Germinal center (tissue), 1 donor: ENCODE data around the gene NAPB.

Experiments used
- DNase-seq: peaks from one replicate; pipeline ENCODE4 v3.0.0; 2012; ENCODE audit warnings: mixed read lengths, low spot score

NAPB gene

DNA sequence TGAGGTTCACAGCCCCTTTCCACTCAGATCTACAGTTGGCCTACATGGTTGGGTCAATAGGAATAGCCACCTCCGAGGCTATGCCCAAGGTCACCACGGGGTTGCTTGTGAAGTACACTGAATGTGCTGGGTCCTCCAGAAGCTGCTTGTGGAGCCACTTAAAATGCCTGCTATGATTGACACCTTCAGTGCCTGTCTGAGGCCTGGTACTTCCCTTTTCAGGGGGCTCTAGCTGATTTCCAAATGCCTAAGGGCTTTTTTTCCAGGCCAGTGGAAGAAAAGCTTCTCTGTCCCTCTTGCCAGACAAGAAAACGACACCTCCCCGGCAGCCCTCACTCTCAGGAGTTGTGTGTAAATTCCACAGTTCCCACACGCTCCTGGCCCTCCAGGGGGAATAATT is 77.0 kb downstream of the NAPB start:
- no peak for DNase-seq

DNA sequence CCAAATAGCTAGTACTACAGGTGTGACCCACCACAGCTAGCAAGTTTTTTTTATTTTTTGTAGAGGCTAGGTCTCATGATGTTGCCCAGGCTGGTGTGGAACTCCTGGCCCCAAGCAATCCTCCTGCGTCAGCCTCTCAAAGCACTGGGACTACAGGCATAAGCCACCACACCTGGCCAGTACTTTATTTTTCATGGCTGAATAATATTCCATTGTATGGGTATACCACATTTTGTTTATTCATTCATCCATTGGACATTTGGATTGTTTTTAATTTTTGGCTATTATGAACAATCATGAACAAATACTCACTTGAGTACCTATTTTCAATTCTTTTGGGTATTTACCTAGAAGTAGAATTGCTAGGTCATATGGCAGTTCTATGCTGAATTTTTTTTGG is 77.7 kb downstream of the NAPB start:
- no peak for DNase-seq

DNA sequence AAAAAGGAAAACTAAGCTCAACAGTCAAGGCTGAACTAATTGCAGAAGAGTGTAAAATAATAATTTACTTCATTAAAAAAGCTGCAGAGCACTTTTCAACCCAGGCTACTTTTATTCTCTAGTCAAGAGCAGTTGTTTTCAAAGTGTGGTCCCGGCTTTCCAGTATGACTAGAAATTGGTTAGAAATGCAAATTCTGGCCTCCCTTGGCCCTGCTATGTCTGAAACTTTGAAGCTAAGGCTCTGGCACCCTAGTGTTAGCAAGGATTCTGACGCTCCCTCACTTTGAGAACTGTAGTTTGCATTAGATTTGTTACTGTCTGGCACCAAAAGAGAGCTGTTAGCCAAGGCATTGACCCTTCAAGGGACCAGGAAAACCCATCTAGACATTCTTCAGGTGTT is 80.2 kb downstream of the NAPB start:
- no peak for DNase-seq

DNA sequence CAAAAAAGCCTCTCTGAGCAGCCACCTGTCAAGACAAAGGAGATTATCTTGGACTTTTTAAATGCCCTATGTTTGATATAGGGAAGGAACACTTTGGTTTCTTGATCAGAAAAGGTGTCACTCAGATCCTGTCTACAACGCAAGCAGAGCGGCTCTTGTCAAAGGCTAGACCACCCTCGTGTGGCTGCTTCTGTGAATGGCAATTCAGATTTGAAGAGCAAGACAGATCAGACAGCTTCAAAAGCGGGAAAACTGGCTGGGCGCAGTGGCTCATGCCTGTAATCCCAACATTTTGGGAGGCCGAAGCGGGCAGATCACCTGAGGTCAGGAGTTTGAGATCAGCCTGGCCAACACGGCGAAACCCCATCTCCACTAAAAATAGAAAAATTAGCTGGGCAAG is 80.8 kb downstream of the NAPB start:
- no peak for DNase-seq

DNA sequence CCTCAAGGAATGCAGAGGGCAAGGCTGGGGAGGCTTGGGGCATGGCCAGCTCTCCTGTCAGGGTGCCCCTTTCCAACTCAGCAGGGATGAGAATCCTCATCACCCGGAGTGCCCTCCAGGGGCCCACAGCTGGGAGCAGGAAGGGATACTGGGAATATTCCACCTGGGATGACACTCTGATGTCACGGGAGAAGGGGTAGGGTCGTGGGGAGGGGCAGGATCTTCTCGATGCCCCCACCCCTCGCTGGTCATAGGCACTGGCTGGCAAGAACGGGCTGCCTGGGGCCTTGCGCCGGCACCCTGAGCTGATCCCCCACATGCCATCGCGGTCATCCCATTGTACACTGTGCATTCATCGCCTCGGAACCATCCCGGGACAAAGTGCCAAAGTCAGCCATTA is 81.3 kb downstream of the NAPB start:
- no peak for DNase-seq

DNA sequence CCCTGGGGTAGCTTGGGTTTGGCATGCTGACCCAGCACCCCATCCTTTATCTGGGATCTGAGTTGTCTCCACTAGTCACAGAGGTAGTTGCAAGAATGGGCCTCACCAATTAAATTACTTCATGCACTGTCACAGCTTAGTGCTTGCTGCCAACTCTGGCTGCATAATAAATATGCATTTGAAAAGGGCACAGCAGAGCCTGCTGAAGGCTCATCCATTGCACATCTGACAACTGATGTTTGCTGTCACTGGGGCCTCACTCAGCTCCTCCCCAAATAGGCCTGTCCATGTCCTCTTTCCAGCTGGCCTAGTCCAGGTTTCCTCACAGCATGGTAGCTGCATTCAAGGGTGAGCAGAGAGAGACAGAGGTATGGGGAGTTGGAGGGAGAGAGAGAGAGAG is 84.0 kb downstream of the NAPB start:
- DNase-seq: no peak

DNA sequence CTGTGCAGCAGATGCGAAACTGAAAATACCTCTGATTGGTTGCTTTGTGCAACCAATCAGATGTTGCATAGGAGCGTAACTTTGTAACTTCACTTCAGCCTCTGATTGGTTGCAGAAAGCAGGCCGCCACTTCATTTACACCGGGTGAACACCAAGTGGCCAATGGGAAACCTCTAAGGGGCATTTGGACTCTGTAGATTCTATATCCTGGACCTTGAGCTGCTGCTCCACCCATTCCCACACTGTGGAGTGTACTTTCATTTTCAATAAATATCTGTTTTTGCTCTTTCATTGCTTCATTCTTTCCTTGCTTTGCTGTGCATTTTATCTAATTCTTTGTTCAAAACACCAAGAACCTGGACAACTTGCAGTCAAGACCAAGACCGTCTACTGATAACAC is 84.8 kb downstream of the NAPB start:
- no peak for DNase-seq

DNA sequence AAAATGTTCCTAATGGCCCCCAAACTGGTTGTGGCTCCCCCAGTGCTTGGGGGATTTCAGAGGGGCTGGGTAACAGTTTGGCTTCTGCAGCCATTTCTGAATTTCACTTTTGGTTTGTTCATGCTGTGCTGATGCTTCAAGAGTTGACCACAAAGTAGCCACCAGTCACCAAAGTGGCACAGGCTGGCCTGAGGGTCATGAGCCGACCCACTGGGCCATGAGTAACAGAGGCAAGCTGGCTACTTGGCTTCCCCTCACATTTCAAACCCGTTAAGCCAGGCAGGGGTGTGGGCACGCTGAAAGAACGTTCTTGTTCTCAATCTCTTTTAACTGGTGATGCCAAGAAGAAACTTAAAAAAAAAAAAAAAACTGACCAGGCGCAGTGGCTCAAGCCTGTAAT is 85.8 kb downstream of the NAPB start:
- no peak for DNase-seq

DNA sequence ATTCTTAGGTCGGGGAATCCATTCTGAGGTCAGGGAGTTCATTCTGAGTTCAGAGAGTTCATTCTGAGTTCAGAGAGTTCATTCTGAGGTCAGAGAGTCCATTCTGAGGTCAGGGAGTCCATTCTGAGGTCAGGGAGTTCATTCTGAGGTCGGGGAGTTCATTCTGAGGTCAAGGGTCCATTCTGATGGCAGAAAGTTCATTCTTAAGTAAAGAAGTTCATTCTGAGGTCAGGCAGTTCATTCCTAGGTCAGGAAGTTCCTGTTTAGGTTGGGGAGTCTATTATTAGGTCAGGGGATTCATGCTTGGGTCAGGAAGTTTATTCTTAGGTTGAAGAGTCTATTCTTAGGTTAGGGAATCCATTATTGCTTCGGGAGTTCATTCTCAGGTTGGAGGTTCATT is 87.2 kb downstream of the NAPB start:
- no peak for DNase-seq

DNA sequence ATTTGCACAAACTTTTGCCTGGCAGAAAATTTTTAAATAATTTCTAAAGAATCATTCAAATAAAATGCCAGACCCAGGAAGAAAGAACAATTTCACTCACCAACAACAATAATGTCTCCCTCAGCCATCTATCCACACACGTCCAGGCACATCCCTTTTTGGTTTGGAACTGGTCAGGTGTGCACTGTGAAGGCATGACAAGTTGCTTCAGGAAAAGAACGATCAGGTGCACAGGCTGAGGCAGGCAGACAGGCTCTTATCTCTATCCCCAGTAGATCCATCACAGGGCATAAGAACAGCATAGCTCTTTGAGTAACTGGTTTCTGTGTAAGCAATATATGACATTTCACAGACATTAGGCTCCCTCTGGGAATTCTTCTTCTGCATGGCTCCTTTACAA is 88.8 kb downstream of the NAPB start:
- no peak for DNase-seq

DNA sequence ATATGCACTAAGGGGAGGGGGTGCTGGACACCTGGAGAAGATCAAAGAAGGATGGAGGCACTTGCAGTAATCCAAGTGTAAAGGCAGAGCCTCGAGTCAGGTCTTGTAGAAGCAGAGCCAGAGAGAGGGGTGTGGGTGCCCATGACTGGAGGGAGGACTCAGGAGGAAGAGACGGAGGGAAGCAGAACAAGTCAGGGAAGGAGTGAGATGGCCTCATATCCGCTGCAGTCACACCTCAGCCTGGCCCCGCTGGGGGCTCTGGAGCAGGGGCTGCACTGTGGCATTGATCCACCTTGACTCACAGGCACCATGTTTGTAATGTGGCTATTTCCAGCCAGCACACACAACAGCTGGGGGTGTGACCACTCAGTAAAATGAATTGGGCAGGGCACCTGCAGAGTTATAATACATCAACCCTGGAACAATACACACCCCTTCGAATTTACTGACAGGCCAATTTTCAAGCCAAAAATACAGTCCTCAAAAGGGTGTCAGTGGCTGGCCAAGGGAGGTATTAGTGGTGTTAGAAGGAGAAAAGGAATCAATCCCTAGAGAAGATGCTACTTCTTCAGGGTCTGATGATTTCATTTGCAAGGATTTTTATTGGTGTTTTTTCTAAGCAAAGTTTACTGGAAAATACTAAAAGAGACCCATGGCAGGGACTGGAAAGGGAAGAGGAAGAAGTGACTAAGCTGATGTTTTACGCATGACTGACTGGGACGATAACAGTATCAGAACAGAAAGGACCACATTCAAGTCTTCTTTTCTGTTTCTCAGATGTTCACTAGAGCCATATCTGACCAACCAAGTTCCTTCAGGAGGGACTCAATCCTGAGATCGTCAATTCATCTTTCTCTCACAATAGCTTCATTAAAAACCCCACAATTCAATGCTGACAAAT is 89.6 kb downstream of the NAPB start:
- DNase-seq: peak; percentile 15

DNA sequence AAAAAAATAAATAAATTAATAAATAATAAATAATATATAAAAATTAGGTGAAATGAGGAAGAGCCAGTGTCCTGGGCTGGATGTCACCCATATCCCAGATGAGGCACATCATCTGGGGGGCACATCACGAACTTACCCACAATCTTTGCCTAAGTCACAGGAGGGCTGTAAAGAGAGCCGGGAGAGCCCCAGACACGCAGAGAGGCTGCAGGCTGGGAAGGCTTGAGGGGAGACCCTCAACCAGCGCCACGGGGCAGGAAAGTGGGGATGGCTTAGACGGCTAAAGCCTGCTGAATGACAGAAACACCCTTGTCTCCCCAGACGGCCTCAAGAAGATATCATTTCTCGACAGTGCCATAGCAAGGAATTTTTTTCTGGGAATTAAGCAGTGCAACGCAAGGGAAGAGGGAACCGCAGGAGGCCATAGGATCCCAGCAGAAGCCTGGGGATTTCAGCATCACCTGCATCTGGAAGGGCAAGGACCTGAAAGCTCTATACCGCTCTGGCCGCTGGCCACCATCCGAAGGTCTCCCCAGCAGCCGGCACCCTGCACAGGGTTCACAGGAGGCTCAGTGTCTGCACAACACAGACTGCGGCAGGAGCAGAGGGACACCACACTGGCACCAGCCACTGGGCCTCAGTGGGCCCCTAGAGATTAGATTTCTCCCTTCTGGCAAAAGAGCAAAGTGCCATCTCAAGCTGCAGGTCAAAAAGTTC is 93.5 kb downstream of the NAPB start:
- DNase-seq: no peak

DNA sequence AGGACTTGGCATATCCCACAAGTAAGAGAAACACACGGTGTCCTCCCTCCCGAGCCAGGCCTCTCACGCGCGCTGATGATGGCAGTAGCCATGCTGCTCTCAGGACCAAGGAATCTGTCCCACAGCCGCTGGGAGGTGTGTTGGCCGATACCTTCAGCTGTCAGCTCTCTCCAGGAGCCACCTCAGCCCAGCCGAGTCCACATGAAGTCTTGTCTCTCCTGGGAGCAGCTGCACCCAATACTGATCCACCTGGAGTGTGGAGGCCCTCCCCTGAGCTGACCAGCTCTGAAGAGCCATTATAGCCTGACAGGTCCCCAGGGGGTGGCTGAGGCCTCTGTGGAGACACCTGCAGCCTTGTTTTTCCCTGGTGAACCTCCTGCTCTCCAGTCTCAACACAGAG is 94.5 kb downstream of the NAPB start:
- DNase-seq: no peak

DNA sequence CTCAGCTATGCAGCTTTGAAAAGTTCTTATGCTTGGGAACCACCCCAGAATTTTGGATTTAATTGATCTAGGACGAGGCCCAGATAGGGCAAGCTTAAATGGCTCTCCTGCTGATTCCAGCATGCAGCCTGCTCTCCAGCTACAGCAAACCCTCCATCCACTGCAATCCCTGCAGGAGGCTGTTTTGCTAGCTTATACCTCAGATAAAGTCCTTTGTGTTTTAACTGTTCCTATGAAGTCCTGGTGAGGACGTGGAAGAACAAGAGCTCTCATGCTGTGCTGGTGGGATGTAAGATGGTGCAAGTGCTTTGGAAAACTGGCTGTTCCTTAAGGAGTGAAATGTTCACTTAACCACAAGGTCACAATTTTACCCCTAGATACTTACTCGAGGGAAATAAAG is 96.2 kb downstream of the NAPB start:
- DNase-seq: no peak
